BLaER1 treated with 17β-estradiol and CSF1 and Interleukin-3, amounts not matched to agents 10 nM and 100 nM (cell line): ENCODE measurements around the gene TRA2A.

ENCODE experiments used
- H3K27ac ChIP-seq, 11 experiments: shearing (Covaris generic); formaldehyde crosslinking; 2 replicates each; pipeline ENCODE4 v1.8.1; 2022
- H3K27me3 ChIP-seq, 11 experiments: shearing (Covaris generic); formaldehyde crosslinking; 2 replicates each; pipeline ENCODE4 v1.8.1; 2022
- H3K36me3 ChIP-seq, 11 experiments: shearing (Covaris generic); formaldehyde crosslinking; 2 replicates each; pipeline ENCODE4 v1.8.1; 2022
- H3K4me1 ChIP-seq, 10 experiments: shearing (Covaris generic); formaldehyde crosslinking; 2 replicates each; pipeline ENCODE4 v1.8.1; 2022
- H3K4me2 ChIP-seq, 11 experiments: shearing (Covaris generic); formaldehyde crosslinking; 2 replicates each; pipeline ENCODE4 v1.8.1; 2022
- H3K4me3 ChIP-seq, 10 experiments: shearing (Covaris generic); formaldehyde crosslinking; 2 replicates each; pipeline ENCODE4 v1.8.1; 2022
- H3K9ac ChIP-seq, 11 experiments: shearing (Covaris generic); formaldehyde crosslinking; 2 replicates each; pipeline ENCODE4 v1.8.1; 2022
- H3K9me3 ChIP-seq, 11 experiments: shearing (Covaris generic); formaldehyde crosslinking; replicated peaks in 1 of 11; 2 replicates each; pipeline ENCODE4 v1.8.1; 2022
- H4K20me1 ChIP-seq, 11 experiments: shearing (Covaris generic); formaldehyde crosslinking; 2 replicates each; pipeline ENCODE4 v1.8.1; 2022
- Cebpa-rat ChIP-seq, 11 experiments: shearing (Covaris generic); IDR thresholded peaks; 2 replicates each; pipeline ENCODE4 v1.8.1; 2022

TRA2A gene

GRCh38 chr7:23458044-23458443 lies 73.7 kb downstream of the TRA2A start:
- H3K4me2 ChIP-seq: no peak overlapping the region
- TF ChIP-seq Cebpa-rat (IDR thresholded peaks at IDR 0.05): no peak
- no peaks in the 10 kb centered on the region for H4K20me1 ChIP-seq
- H3K4me1 ChIP-seq: peaks cover 5 to 17% (median 9%) of the 10 kb centered on the region in 10 experiments
- no peak overlapping the region for H3K27ac ChIP-seq
- H3K36me3 ChIP-seq: no peaks in the 10 kb centered on the region
- H3K9ac ChIP-seq: no peak overlapping the region
- H3K9me3 ChIP-seq: no peaks in the 10 kb centered on the region
- no peak overlapping the region for H3K4me3 ChIP-seq
- peaks cover 0 to under 1% (median 0%) of the 10 kb centered on the region in 11 experiments; a peak in 3 of 22 replicates for H3K27me3 ChIP-seq

DNA sequence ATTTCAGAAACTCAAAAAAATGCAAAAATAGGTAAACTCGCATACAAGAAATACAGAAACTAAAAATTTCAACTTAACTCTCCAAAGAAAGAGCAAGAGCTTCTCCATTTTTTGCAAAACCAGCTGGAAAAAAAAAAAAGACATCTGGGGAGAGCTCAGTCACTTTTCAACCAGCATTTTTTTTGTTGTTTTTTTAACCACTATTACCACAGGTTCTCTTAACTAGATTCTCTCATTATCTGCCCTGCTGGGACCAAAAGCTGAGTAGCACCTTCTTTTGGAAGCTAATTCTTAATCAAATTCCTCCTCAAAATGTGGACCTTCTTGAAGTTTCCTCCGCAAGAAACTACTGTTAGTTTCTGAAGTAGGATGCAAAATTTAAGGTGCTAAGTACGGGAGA lies 75.7 kb downstream of the TRA2A start:
- H3K4me1 ChIP-seq: 0 out of 20 replicates have a peak, but pooled peaks cover 0 to 4% (median 0%) of the 10 kb centered on the region in 10 experiments
- no peaks in the 10 kb centered on the region for H3K27me3 ChIP-seq
- H4K20me1 ChIP-seq: no peaks in the 10 kb centered on the region
- H3K27ac ChIP-seq: no peak overlapping the region
- H3K36me3 ChIP-seq: no peaks in the 10 kb centered on the region
- H3K4me3 ChIP-seq: no peak overlapping the region
- H3K9ac ChIP-seq: no peak overlapping the region
- no peak overlapping the region for H3K4me2 ChIP-seq
- H3K9me3 ChIP-seq: no peaks in the 10 kb centered on the region
- no peak for TF ChIP-seq Cebpa-rat (IDR thresholded peaks at IDR 0.05)

GRCh38 chr7:23454881-23455526 lies 76.8 kb downstream of the TRA2A start:
- no peaks in the 10 kb centered on the region for H3K27me3 ChIP-seq
- no peaks in the 10 kb centered on the region for H3K9me3 ChIP-seq
- H3K9ac ChIP-seq: no peak overlapping the region
- no peak for TF ChIP-seq Cebpa-rat (IDR thresholded peaks at IDR 0.05)
- H3K36me3 ChIP-seq: no peaks in the 10 kb centered on the region
- H3K4me2 ChIP-seq: no peak overlapping the region
- no peak overlapping the region for H3K4me3 ChIP-seq
- H3K27ac ChIP-seq: no peak overlapping the region
- H4K20me1 ChIP-seq: no peaks in the 10 kb centered on the region
- H3K4me1 ChIP-seq: 0 out of 20 replicates have a peak, but pooled peaks cover 0 to 4% (median 0%) of the 10 kb centered on the region in 10 experiments
